ENCODE measurements around the gene GNAI3. TPM values are rescaled to one million over a fixed set of nuclear protein-coding genes. Genes with fewer than 3 reads are reported as not detected.

GNAI3 gene
- total and polyA plus RNA-seq, 2 of the 13 experiments (the other 11 are each of a cell fraction or from before 2014, with no cell fraction given), result 4.3 to 9.0 TPM

- TF ChIP-seq, protein P1, sequence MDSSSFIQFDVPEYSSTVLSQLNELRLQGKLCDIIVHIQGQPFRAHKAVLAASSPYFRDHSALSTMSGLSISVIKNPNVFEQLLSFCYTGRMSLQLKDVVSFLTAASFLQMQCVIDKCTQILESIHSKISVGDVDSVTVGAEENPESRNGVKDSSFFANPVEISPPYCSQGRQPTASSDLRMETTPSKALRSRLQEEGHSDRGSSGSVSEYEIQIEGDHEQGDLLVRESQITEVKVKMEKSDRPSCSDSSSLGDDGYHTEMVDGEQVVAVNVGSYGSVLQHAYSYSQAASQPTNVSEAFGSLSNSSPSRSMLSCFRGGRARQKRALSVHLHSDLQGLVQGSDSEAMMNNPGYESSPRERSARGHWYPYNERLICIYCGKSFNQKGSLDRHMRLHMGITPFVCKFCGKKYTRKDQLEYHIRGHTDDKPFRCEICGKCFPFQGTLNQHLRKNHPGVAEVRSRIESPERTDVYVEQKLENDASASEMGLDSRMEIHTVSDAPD (CRISPR knock-in tag; IDR thresholded peaks at IDR 0.05), result no peak
- TF ChIP-seq GATAD2A (CRISPR knock-in tag; IDR thresholded peaks at IDR 0.05), result peak; percentile 66
- TF ChIP-seq MTA3 (CRISPR knock-in tag; IDR thresholded peaks at IDR 0.05), result no peak
- TF ChIP-seq, protein P2, sequence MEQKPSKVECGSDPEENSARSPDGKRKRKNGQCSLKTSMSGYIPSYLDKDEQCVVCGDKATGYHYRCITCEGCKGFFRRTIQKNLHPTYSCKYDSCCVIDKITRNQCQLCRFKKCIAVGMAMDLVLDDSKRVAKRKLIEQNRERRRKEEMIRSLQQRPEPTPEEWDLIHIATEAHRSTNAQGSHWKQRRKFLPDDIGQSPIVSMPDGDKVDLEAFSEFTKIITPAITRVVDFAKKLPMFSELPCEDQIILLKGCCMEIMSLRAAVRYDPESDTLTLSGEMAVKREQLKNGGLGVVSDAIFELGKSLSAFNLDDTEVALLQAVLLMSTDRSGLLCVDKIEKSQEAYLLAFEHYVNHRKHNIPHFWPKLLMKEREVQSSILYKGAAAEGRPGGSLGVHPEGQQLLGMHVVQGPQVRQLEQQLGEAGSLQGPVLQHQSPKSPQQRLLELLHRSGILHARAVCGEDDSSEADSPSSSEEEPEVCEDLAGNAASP (CRISPR knock-in tag; IDR thresholded peaks at IDR 0.05; ENCODE audit: borderline replicate concordance), result peak; percentile 28; the same call in 1 of the 2 replicates
- TF ChIP-seq NFE2L1 (CRISPR knock-in tag; IDR thresholded peaks at IDR 0.05; ENCODE audit: borderline replicate concordance), result no peak
- TF ChIP-seq STAG1 (CRISPR knock-in tag; IDR thresholded peaks at IDR 0.05), result no peak
- TF ChIP-seq NR2C2 (CRISPR knock-in tag; IDR thresholded peaks at IDR 0.05; ENCODE audit: borderline replicate concordance), result peak; percentile 47; the same call in 1 of the 2 replicates
- TF ChIP-seq KLF15 (CRISPR knock-in tag; IDR thresholded peaks at IDR 0.05; ENCODE audit: borderline replicate concordance), result no peak
- TF ChIP-seq ZNF318 (CRISPR knock-in tag; IDR thresholded peaks at IDR 0.05), result no peak
- TF ChIP-seq PTBP1 (IDR thresholded peaks at IDR 0.05; ENCODE audit: low read depth, low read length, poor library complexity, severe bottlenecking), result no peak
- no peak for TF ChIP-seq KMT2A (CRISPR knock-in tag; IDR thresholded peaks at IDR 0.05)
- no peak for TF ChIP-seq ZNF234 (CRISPR knock-in tag; conservative IDR thresholded peaks at IDR 0.05)
- TF ChIP-seq NCOA2 (CRISPR knock-in tag; IDR thresholded peaks at IDR 0.05), result peak; percentile 65
Measured at GRCh38 chr1:109586055-109586454, 37.6 kb downstream of the GNAI3 start (continued).
